ENCODE results near the gene TTC39A.

The TTC39A gene
- total RNA-seq = 0.04 to 0.18 reads per million in 2 experiments

DNA sequence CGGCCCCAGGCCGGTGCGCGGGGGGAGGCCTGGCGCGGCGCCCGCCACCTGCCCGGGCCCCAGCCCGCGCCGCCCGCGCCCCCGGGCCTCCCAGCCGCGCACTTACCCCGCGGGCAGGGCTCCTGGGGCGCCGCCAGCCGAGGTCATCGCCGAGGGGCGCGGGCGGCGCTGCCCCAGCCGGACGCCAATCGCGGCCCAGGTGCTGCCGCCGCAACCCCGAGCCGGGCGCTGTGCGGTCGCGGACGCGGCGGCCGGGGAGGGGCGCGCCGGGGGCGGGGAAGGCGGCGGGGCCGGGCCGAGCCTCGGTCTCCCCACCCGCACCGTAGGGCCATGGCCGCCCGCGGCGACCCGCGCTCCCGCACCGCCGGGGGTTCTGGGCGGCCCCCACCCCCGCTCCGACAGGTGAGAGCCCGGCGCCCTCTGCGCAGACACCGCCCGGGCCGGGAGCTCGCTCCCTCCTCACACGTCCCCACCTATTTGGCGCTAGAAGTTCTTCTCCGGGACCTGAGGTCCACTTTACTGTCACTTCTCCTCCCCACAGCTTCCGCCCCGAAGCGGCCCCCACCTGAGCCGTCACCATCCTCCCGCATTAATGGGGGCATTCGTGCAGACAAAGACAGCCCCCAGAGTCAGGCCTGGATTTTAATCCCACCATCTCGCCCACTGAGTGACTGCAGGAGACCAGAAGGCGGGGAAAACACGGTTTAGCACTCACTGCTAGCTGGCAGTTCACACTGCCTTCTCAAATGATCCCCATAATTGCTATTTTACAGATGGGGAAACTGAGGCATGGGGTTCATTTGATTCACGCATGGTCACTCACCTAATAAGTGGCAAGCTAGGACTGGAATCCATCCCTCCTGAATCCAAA lies at the start of gene TTC39A:
TSS of gene TTC39A (minus strand) at position 232 of the 871 bp plus-strand sequence. CDS start at position 147, 85 bp downstream.
- no peak for DNase-seq (ENCODE audit: low read depth)

DNA sequence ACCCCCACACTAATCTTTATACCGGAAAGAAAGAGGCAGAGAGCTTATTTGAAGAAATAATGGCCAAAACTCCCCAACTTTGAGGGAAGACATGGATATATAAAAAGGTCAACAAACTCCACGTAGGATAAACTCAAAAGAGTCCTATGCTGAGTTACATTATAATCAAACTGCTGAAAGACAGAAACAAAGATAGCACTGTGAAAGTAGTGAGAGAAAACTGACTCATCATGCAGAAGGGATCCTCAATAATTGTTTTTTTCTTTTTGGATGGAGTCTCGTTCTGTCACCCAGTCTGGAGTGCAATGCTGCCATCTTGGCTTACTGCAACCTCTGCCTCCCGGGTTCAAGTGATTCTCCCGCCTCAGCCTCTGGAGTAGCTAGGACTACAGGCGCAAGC lies 48.5 kb upstream of the TTC39A start:
- no peak for DNase-seq (ENCODE audit: low read depth)

DNA sequence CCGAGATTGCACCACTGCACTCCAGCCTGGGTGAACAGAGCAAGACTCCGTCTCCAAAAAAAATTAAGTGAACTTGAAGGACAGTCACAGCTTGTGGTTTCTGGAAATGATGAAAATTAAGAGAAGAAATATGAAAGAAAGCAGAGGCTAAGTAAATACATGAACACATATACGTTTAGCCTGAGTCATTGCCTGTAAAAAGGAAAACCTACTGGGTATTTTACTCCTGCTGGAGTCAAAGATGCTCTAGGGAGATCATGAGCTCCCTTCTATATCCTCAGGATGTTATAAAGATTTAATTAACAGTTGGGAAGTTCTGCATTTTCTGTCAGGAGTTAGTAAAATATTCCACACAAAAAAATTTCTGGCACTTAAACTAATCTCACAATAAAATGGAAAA lies 43.5 kb upstream of the TTC39A start:
- no peak for DNase-seq (ENCODE audit: low read depth)

DNA sequence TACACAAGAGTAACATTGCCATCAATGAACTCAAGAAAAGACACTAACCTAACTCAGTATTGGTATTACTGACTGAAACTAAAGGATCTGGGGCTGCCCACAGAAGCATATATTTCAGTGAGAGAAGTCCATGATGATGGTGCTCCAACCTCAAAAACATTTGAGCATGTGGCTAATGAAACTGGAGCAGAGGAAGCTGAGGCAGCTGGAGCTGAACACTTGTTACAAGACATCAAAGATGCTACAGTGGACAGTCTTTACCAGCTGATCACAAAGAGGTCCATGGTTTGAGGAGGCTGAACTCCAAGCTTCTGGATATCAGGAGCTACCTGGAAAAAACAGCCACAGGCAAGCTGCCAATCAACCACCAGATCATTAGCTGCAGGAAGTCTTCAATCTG lies 42.2 kb upstream of the TTC39A start:
- DNase-seq (ENCODE audit: low read depth) = no peak

DNA sequence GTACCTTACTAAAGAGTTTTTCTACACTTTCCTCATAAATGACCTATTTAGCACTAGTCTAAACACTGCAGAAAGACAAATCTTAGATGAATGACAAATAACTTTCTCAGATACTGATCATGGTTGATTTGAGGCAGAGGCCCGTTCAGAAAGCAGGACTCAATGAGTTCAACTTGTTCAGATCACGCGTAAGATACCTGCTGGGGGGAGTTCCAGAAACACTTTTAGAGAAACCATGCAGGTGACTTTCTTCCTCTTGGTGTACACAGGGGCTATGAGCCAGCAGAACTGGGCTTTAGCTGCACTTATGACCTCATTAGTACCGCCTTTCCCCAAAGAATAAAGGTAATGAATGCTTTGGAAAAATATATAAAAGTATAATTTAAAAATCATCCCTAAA lies 38.8 kb upstream of the TTC39A start:
- DNase-seq (ENCODE audit: low read depth) = no peak

DNA sequence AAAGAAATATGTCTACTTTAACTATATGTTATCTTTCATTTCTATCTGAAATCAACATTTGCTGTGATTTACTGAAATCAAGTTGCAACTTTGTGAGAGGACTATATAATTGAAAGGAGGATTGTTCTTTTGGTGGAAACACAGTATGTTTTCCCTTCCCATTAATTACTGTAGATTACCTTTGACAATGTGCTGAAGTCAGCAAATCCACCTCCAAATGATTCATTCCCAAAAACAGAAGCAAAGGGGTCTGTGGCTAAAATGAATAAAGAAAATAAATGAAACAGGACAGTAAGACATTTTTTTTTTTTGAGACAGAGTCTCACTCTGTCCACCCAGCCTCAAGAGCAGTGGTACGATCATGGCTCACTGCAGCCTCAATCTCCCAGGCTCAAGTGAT lies 35.4 kb upstream of the TTC39A start:
- no peak for DNase-seq (ENCODE audit: low read depth)

DNA sequence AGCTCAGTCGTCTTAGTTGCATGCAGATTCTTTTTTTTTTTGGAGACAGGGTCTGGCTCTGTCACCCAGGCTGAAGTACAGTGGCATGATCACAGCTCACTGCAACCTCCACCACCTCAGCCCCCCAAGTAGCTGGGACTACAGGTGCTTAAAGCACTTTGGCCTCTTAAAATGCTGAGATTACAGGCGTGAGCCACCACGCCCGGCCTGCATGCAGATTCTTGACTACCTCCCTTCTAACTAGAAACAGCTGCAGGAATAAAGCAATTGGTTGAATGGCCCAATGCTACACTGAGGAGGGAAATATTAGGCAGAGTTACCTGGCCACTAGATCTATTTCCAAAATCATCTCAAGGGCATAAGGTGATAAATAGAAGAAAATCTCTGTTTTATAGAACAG lies 29.5 kb upstream of the TTC39A start:
- DNase-seq (ENCODE audit: low read depth) = no peak

DNA sequence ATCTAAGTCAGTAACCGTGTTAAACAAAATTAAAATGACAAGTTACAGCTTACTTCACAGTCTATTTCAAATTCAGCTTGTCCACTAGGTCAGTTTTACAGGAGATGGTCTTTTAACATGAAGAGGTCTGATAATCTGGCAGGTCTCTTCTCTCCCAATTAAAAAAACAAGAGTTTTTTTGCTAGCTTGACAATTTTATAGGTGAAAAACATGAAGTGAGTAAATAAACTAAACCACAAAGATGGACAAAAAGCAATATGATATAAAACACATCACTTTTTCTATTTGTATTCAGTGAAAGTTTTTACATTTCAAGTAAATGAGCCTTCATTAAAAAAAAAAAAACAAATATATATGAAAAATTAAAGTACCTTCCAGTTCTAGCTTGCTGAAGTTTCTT lies 25.0 kb upstream of the TTC39A start:
- DNase-seq (ENCODE audit: low read depth) = no peak

DNA sequence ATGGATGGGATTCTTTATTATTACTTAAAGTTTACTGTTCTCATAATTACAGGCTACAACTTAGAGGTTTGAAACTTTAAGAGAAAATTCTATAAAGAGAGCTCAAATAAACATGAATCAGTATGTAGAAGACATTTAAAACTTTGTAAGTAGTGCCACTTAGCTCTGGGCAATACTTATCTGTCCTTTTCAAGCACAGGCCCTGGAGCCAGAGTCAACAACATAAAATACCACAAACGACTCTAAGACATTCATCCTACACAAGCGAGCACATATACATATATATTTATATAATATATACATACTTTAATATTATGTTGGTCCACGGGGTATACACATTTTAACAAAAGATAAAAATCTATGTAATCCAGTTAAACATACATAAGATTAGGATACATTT lies 24.1 kb upstream of the TTC39A start:
- no peak for DNase-seq (ENCODE audit: low read depth)

DNA sequence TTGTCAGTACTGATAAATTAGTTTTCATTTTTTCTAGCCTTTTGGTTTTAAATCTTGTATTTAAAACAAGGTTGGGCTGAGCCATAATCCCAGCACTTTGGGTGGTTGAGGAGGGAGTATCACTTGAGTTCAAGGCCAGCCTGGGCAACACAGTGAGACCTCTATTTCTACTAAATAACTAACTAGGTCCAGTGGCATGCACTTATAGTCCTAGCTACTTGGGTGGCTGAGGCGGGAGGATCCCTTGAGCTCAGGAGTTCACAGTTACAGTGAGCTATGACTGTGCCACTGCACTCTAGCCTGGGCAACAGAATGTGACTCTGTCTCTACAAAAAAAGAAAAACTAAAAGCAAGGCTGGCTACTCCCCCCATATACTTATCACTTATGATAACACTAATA lies 21.5 kb upstream of the TTC39A start:
- DNase-seq (ENCODE audit: low read depth) = no peak

DNA sequence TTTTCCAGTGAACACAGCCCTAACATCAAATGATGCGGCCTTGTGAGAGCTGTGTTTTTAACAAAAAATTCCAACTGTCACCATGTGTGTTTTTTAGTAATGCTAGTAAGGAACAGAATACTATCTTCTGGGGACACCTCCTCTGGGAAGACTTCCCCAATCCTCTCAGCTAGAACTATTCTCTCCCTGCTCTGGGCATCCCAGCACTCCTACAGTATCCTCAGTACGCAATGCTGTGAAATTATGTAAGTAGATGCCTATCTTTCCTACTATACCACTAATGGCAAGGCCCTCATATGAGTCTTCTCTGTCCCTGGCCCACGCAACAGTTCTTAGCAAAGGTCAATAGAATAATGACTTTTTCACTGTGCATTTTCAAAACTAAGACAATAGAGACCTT lies 19.5 kb upstream of the TTC39A start:
- no peak for DNase-seq (ENCODE audit: low read depth)

DNA sequence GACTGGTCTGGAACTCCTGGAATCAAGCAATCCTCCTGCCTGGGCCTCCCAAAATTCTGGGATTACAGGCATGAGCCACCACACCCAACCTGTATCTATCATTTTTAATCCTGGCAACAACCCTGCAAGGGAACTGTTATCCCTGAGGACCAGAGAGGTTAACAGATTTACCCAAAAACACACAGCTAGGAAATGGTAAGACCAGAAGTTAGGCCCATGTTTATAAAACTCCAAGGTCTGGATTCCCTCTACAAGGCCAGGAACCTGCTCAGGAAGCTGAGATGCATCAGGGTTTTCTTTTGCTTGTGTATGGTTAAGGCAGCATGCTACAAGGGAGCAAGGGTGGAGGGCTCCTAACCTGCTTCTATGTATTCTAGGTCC lies 17.8 kb upstream of the TTC39A start:
- no peak for DNase-seq (ENCODE audit: low read depth)

DNA sequence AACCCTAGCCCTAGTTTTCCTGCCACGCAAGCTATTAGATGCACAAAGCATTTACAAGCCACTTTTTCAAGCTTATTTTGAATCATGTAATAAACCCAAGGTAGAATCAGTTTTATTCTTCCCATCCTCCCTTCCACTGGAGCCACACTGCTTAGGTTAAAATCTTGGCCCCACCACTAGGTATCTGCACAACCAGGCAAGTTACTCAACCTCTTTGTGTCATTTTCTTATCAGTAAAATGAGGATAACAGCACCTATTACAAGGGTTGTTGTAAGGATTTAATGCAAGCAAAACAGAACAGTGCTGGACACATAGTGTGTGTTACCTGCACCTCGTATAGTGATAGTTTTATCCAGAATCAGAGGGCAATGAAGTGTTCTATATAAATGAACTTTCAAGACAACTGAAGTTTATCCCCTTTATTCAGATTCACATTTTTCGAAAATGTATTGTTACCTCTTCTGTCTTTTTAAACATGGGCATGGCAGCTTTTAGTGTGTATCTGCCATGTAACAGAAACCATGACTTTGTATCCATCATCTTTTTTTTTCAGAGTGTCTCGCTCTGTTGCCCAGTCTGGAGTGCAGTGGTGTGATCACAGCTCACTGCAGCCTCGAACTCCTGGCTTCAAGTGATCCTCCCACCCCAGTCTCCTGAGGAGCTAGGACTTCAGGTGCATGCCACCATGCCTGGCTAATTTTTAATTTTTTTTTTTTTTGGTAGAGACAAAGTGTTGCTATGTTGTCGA lies 17.2 kb upstream of the TTC39A start:
- no peak for DNase-seq (ENCODE audit: low read depth)

DNA sequence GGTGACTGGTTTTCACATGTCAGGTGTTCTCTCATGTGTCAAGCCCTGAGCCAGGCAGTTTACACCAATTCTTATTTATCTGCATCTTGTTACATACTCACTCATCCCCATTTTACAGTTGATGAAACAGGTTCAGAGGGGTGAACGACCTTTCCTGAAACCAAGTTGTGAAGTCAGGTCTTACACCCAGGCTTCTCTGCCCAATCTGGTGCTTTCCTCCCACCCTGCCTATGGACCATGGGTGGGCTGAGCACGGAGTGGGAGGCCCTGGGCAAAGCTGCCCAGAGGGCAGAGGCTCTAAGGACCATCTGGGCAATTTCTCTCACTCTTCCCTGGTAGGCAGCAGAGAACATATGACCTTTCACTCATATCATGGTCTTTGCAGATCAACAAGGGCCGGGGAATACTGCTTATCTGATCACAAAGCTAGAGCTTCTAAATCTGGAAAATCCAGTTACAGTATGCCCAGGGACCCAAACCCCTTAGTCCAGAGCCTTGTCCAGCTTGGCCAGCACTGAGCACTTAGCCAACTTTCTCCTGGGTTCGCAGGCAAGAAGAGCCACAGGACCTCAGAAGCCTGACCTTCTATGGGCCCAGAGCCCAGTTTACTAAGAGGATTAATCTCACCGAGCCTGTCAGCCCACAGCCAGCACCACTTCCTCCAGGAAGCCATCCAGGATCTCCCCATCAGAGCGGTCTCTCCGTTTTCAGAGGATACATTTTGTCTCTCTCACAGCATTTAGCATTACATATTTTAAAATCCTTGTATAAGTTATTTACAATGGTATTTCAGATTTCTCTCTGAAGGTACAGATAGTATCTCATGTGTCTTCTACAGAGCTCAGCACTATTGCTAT lies 16.0 kb upstream of the TTC39A start:
- DNase-seq (ENCODE audit: low read depth) = no peak

DNA sequence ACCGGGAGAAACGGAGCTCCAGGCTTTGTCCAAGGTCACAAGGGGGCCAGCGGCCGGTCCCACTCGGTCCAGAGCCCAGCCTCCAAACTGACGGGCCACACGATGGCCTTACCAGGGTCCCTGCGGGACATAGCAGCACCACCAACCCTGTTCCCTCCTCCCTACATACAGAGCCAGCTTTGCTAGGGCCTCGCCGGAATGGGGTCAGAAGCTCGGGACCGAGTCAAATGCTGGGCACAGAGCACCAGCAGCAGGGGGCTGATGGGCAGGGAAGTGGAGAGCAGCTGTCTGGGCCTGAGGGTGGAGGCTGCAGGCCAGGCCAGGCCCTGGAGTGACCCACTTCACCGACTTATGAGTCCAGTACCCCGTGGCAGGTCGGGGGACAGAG lies 14.9 kb upstream of the TTC39A start:
- DNase-seq (ENCODE audit: low read depth) = no peak

DNA sequence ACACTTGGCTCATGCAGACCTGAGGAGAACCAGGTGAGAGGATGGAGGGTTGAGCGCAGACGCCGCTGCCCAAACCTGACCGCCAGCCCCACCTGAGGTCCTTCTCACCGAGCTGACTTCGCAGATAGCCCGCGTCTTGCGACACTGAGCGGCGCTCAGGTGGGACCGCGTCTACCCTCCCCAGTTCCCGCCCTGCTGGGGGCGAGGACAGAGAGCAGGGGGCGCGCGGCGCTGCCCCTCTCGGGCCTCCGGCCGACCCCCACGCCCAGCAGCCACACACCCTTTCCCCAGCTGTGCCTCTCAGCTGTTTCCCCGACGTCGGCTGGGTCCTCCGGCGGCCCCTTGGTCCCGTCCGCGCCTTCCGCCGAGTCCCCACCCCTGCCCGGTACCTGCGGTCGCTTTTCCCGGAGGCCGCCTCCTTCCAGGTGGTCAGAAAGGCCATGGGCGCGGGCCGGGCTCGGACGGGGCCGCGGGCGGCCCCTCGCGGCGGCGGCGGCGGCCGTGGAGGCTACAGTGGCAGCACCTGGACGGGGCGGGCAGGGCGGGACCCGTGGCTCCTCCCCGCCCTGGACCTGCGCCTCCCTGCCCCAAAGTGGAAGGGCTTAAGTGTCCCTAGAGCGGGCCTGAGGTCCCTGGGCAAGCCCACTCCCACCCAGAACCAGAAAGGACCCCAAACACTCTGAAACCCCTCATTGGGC lies 14.4 kb upstream of the TTC39A start:
- no peak for DNase-seq (ENCODE audit: low read depth)

DNA sequence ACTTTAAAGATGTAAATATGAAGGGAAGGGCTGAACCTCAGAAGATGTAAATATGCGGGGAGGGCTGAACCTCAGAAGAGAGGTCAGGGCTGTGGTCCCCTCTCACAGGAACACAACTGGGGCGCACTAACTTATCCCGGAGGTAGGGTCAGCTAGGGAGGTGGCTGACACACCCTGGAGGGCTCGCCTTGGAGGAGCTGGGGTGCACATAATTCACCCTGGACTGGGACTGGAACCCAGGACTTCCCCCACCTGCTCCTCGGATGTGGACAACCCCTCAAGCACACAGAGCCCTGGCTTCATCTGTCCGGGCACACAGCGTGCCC lies 13.9 kb upstream of the TTC39A start:
- DNase-seq (ENCODE audit: low read depth) = no peak

DNA sequence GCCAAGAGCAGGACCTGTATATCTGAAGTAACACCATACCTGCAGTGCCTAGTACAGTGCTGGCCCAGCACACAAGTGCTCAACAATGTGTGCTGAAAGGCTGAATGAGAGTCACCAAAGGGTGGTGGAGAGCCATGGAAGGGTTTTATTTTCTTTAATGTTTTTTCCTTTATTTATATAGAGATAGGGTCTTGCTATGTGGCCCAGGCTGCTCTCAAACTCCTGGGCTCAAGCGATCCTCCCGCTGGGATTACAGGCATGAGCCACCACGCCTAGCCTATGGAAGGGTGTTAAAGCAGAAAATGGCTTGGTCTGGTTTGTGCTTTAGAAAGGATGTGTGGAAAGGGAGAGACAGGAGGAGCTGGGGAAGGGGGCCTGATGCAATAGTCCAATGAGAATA lies 13.3 kb upstream of the TTC39A start:
- no peak for DNase-seq (ENCODE audit: low read depth)

DNA sequence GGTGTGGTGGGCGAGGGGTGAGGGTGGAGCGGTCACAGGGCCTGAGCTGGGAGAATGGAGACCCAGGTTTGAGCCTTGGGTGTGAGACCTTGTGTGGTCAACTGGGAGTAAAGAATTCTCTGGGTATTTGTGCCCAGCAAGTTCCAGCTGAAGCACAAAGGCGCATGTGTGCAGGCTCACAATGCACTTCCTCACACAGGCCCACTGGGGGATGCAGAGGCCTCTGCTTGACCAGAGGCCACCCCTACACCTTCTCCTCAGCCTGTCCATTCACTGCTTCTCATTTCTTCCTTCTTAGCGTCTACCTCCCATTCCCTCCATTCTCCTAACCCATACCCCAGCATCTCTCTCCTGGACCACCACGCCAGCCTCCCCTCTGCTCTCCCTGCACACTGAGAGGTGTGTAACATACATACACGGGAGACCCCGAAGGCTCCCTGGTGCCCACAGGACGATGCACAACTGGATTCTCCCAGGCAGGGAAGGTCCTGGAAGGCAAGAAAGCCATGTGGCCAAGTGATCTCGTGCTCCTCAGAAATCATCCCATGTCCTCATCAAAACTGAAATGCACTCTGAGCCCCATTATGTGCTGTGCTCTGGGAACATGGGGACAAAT lies 12.3 kb upstream of the TTC39A start:
- no peak for DNase-seq (ENCODE audit: low read depth)

DNA sequence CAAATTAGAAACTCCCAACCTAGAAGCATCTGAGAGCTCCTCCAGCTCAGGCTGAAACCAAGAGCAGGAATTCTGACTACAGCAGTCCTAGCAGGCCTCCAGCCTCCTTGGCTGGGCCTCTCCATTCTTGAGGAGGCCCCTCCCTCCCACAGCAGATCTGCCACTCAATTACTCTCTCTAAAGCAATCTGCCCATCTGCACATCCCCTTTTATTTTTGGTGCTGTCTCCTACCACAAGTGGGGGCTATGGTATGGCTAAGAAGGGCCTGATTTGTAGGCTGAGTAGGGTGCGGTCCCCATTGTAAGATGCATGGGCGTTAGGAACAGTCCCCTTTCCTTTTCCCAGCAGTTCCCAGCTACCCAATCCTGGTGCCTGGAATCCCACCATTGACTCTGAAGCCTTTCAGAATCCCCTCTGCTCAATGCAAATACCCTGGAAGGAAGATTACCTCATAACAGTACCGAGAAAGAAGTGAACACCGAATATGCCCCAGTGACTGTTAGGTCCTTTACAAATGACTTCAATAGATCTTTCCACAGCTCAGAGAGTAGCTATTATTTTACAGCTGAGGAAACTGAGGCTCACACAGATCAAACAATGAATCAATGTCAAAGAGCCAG lies 11.6 kb upstream of the TTC39A start:
- DNase-seq (ENCODE audit: low read depth) = no peak

DNA sequence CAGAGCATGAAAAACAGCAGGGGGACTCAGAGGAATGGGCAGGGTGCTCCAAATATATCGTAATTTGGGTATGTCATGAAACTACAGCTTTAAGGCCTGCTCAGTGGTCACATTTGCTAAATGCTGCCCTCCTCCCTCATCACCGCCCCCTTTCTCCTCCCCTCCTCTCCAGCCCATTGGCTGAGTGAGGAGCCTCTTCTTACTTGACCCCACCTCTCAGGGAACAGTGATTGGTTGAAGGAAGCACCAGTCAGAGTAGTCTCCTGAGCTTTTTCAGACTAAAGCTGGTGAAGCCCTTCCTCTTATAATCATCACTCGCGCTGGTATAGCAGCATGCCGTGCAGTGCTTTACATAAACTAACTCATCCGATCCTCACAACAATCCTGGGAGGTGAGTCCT lies 10.0 kb upstream of the TTC39A start:
- no peak for DNase-seq (ENCODE audit: low read depth)

Data from T follicular helper cell (primary cell).